Measurements from ENCODE around the gene GCAT. TPM values are rescaled to one million over a fixed set of nuclear protein-coding genes. Genes with fewer than 3 reads are reported as not detected.

Gene GCAT
- total and polyA plus RNA-seq, 9 of the 15 experiments (the other 6 are each of a cell fraction or from before 2014, with no cell fraction given): 1.9 to 69.9 (median 26.4) TPM

DNA sequence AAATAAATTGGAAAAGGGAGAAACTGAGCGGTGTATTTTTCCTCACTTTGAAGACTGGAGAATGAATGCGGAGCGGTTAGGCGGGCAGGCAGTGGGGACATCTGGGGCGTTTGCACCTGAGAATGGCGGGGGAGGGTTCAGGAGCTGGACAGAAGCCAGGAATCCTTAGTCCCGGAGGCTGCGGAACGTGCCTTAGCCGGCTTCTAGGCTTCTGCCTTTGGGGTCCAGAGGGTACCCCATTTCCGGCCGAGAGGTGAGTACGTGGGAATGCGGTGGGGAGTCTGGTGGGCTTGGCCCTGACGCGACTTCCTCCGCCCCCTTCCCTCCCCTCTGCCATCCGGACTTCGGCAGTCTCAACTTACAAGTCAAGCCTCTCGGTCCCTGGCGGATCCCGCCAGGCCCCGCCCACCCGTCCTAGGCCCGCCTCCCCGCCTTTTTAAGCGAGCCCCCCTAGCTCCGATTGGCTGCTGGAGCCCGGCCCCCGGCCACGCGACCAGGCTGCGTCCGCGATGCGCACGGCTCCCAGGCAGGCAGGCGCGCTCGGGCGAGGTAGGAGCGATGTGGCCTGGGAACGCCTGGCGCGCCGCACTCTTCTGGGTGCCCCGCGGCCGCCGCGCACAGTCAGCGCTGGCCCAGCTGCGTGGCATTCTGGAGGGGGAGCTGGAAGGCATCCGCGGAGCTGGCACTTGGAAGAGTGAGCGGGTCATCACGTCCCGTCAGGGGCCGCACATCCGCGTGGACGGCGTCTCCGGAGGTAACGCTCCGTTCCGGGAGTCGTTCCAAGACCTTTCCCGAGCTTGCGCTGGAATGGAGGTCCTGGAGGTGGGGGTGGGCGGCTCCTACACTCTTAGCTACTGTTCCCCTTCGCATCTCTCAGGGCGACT, at the start of gene GCAT (continued):
- TF ChIP-seq LEF1 (IDR thresholded peaks at IDR 0.05): no peak
- TF ChIP-seq TRIM28 (IDR thresholded peaks at IDR 0.05): 0 out of 2 replicates have a peak, but pooled peaks have one; percentile 37
- TF ChIP-seq, protein P1, sequence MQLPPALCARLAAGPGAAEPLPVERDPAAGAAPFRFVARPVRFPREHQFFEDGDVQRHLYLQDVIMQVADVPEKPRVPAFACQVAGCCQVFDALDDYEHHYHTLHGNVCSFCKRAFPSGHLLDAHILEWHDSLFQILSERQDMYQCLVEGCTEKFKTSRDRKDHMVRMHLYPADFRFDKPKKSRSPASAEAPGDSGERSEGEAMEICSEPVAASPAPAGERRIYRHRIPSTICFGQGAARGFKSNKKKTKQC (CRISPR knock-in tag; IDR thresholded peaks at IDR 0.05): 0 out of 2 replicates have a peak, but pooled peaks have one; percentile 57
- TF ChIP-seq PHF20 (IDR thresholded peaks at IDR 0.05; ENCODE audit: partially characterized antibody): peak; percentile 50
- TF ChIP-seq EP400 (IDR thresholded peaks at IDR 0.05): peak; percentile 68
- TF ChIP-seq ELF4 (CRISPR knock-in tag; IDR thresholded peaks at IDR 0.05): no peak
- peak; percentile 61 for TF ChIP-seq SMAD1 (IDR thresholded peaks at IDR 0.05; ENCODE audit: low read depth, low read length, partially characterized antibody)

DNA sequence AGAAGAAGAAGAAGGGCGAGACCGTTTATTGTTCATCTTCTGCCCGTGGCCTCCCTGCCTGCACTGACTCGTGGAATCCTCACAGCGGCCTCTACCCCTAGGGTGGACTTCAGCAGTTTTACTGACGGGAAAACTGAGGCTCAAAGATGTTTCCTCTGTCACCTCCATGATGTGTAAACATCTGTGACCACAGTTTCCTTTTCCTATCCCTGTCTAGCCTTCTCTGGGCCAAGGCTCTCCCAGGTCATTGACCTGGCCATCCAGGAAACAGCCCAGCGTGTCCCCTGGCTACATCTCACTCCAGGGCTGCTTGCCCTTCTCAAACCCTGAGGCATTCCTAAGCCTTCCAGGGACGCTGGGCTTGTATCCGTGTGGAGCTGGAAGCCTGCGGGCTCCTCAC, 49.0 kb upstream of the GCAT start:
- no peak for ATAC-seq
- peaks cover 2% of the 10 kb centered on the region; the same call in 1 of the 3 replicates for H3K36me3 ChIP-seq (ENCODE audit: control insufficient read depth, insufficient read depth, low read length)
- no TSS peak for BruUV-seq (replicated peaks)

More for the DNA sequence above, 49.0 kb upstream of the GCAT start:
- Histone ChIP-seq H3K4me3 (no peak overlapping the region), H4K20me1 (replicated peaks; ENCODE audit: control insufficient read depth, insufficient read depth, low read length) (no peaks in the 10 kb centered on the region), H3K27me3 (ENCODE audit: control insufficient read depth in 2 of 2, insufficient read depth in 2 of 2, low read length in 2 of 2) (no peaks in the 10 kb centered on the region), H3K9me3 (replicated peaks; ENCODE audit: control insufficient read depth, insufficient read depth, low read depth, low read length) (no peaks in the 10 kb centered on the region), H3K79me2 (ENCODE audit: control insufficient read depth, insufficient read depth, low read length) (no peaks in the 10 kb centered on the region), H3K4me2 (ENCODE audit: insufficient read depth, low read length) (no peak overlapping the region), H3K9me1 (ENCODE audit: control insufficient read depth, insufficient read depth, low read length) (no peaks in the 10 kb centered on the region), H3K27ac (ENCODE audit: extremely low read depth, low read depth, low read length) (no peak overlapping the region), H3K4me1 (replicated peaks in 1 of 2; ENCODE audit: control insufficient read depth in 2 of 2, insufficient read depth in 2 of 2, low read length in 2 of 2) (peaks cover 17 to 33% of the 10 kb centered on the region in 2 experiments), H2AFZ (ENCODE audit: low read depth, low read length) (no peak overlapping the region), H3K9ac (ENCODE audit: insufficient read depth in 1 of 2, low read depth in 2 of 2, low read length in 2 of 2) (peak overlapping the region in 1 of 2 experiments; percentile 17; a peak in 1 of 4 replicates)
- in situ Hi-C loops (cut with MboI): no loop called here
- intact Hi-C loops (cut with micrococcal nuclease): no loop called here
- POLR2A ChIA-PET: no interaction called here
- CTCF ChIA-PET (ENCODE audit: low intra/inter-chr PET ratio): no interaction called here
- FAIRE-seq (no peak), DNase-seq (ENCODE audit: extremely low read depth in 1 of 4, low spot score in 3 of 4) (no peak)
- TF ChIP-seq CBX1 (IDR thresholded peaks at IDR 0.05; ENCODE audit: low read depth): no peak
- TF ChIP-seq, protein P2, sequence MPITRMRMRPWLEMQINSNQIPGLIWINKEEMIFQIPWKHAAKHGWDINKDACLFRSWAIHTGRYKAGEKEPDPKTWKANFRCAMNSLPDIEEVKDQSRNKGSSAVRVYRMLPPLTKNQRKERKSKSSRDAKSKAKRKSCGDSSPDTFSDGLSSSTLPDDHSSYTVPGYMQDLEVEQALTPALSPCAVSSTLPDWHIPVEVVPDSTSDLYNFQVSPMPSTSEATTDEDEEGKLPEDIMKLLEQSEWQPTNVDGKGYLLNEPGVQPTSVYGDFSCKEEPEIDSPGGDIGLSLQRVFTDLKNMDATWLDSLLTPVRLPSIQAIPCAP (CRISPR knock-in tag; IDR thresholded peaks at IDR 0.05; ENCODE audit: borderline replicate concordance): no peak
- no peak for TF ChIP-seq MCM2 (IDR thresholded peaks at IDR 0.05; ENCODE audit: low read depth)
- 77% methylated on average over 5 of the region's 10 CpGs for WGBS (ENCODE audit: insufficient coverage, low coverage, missing lambda C conversion rate)
